ENCODE data around the gene MYO1D.
"Not testable (repeated sequence)": the region's sequence is repeated elsewhere in the genome, so short reads cannot be mapped to it uniquely, and the experiment has no call there.

GRCh38 chr17:32887410-32887809 lies 10.5 kb upstream of the MYO1D start:
- TF ChIP-seq CTCF (IDR thresholded peaks at IDR 0.05; ENCODE audit: low read depth, low read length, missing input control); SP1 (IDR thresholded peaks at IDR 0.05); YY1 (IDR thresholded peaks at IDR 0.05); ATF3 (IDR thresholded peaks at IDR 0.05); GABPA (IDR thresholded peaks at IDR 0.05 in 1 of 2, conservative IDR thresholded peaks at IDR 0.05 in 1 of 2); MAX (IDR thresholded peaks at IDR 0.05); TAF1 (conservative IDR thresholded peaks at IDR 0.05); JUND (IDR thresholded peaks at IDR 0.05); REST (IDR thresholded peaks at IDR 0.05); NR2F2 (IDR thresholded peaks at IDR 0.05); RAD21 (IDR thresholded peaks at IDR 0.05); HNF4G (IDR thresholded peaks at IDR 0.05); FOXA2 (IDR thresholded peaks at IDR 0.05); EGR1 (IDR thresholded peaks at IDR 0.05; ENCODE audit: low read depth in 2 of 2): not testable (repeated sequence)

All from liver (tissue), 3 donors.